Thoracic aorta (tissue), 2 donors: ENCODE measurements around the gene WDPCP. TPM values are rescaled to one million over a fixed set of nuclear protein-coding genes. Genes with fewer than 3 reads are reported as not detected.

Experiments
- ATAC-seq: fragments of 150-250 bp; one replicate; pipeline ENCODE4 v1.8.0; 2017; ENCODE audit warnings: low read depth; ENCODE audit not compliant: insufficient number of reproducible peaks, low FRiP score
- DNase-seq: peaks from one replicate; pipeline ENCODE4 v3.0.0-alpha.2; 2020; ENCODE audit warnings: low spot score
- H3K27ac ChIP-seq, 2 donors: fragments of 200-600 bp; sonication (generic); 1 replicate in 1 of 2; 2 replicates in 1 of 2; pipeline ENCODE4 v1.5.1; 2016; ENCODE audit warnings: mild to moderate bottlenecking in 2 of 2, moderate library complexity in 2 of 2
- H3K27me3 ChIP-seq: fragments of 200-600 bp; sonication (generic); replicated peaks from 2 replicates; pipeline ENCODE4 v1.6.0; 2016; ENCODE audit warnings: mild to moderate bottlenecking; ENCODE audit not compliant: insufficient read depth
- H3K36me3 ChIP-seq: fragments of 200-600 bp; sonication (generic); one replicate; pipeline ENCODE4 v1.5.1; 2016
- H3K4me1 ChIP-seq, 2 donors: fragments of 200-600 bp; sonication (generic); 1 replicate in 1 of 2; 2 replicates in 1 of 2; pipeline versions ENCODE4 v1.5.1 to v1.6.0; 2016; ENCODE audit warnings: low read depth in 2 of 2, mild to moderate bottlenecking in 1 of 2; ENCODE audit not compliant: control insufficient read depth in 1 of 2
- H3K4me3 ChIP-seq: fragments of 200-600 bp; sonication (generic); 2 replicates; pipeline ENCODE4 v1.5.1; 2016; ENCODE audit warnings: mild to moderate bottlenecking
- H3K9me3 ChIP-seq: fragments of 200-600 bp; sonication (generic); 2 replicates; pipeline ENCODE4 v1.5.1; 2016
- CTCF ChIP-seq: fragments of 200-600 bp; sonication (generic); IDR thresholded peaks from one replicate; pipeline ENCODE4 v1.5.1; 2019; ENCODE audit warnings: antibody characterized with exemption
- total RNA-seq, 2 donors: library from RNA; depleted of rRNA; stranded (reverse); fragments of >200 nt; gene quantifications; one replicate each; pipeline versions ENCODE4 v1.1.0 to v1.2.3, GENCODE V29; 2016

The WDPCP gene
- total RNA-seq, 2 donors from 2014 or later: 13.7 to 16.2 TPM

GRCh38 chr2:63530704-63531279 lies 57.5 kb downstream of the WDPCP start:
- DNase-seq (no peak), ATAC-seq (no peak)
- H3K27me3 ChIP-seq: no peaks in the 10 kb centered on the region
- no peaks in the 10 kb centered on the region for H3K36me3 ChIP-seq
- H3K4me1 ChIP-seq: no peaks in the 10 kb centered on the region
- no peak for TF ChIP-seq CTCF
- H3K4me3 ChIP-seq: no peak overlapping the region
- H3K9me3 ChIP-seq: peaks cover 3% of the 10 kb centered on the region
- no peak overlapping the region for H3K27ac ChIP-seq

- Histone ChIP-seq H3K36me3 (no peaks in the 10 kb centered on the region), H3K27ac (no peak overlapping the region), H3K4me3 (no peak overlapping the region), H3K27me3 (no peaks in the 10 kb centered on the region), H3K9me3 (peaks cover 9% of the 10 kb centered on the region), H3K4me1 (no peaks in the 10 kb centered on the region)
- DNase-seq (no peak), ATAC-seq (no peak)
- TF ChIP-seq CTCF: no peak
Observed at GRCh38 chr2:63525905-63526304, 62.4 kb downstream of the WDPCP start.

GRCh38 chr2:63522950-63523349 lies 65.3 kb downstream of the WDPCP start:
- no peak for TF ChIP-seq CTCF
- H3K36me3 ChIP-seq: no peaks in the 10 kb centered on the region
- H3K27me3 ChIP-seq: no peaks in the 10 kb centered on the region
- H3K9me3 ChIP-seq: peaks cover 22% of the 10 kb centered on the region
- ATAC-seq: no peak
- DNase-seq: no peak
- no peaks in the 10 kb centered on the region for H3K4me1 ChIP-seq
- no peak overlapping the region for H3K4me3 ChIP-seq
- no peak overlapping the region for H3K27ac ChIP-seq

GRCh38 chr2:63520793-63521192 lies 67.5 kb downstream of the WDPCP start:
- Histone ChIP-seq H3K9me3 (peaks cover 22% of the 10 kb centered on the region), H3K4me3 (no peak overlapping the region), H3K27ac (no peak overlapping the region), H3K36me3 (no peaks in the 10 kb centered on the region), H3K4me1 (no peaks in the 10 kb centered on the region), H3K27me3 (no peaks in the 10 kb centered on the region)
- no peak for ATAC-seq
- TF ChIP-seq CTCF: no peak
- DNase-seq: no peak

- ATAC-seq (no peak), DNase-seq (no peak)
- no peak overlapping the region for H3K4me3 ChIP-seq
- H3K9me3 ChIP-seq: peaks cover 3% of the 10 kb centered on the region
- no peak overlapping the region for H3K27ac ChIP-seq
- H3K36me3 ChIP-seq: no peaks in the 10 kb centered on the region
- no peaks in the 10 kb centered on the region for H3K27me3 ChIP-seq
- no peaks in the 10 kb centered on the region for H3K4me1 ChIP-seq
- TF ChIP-seq CTCF: no peak
Observed at GRCh38 chr2:63514781-63515180, 73.5 kb downstream of the WDPCP start.
